SK-N-SH treated with all-trans-retinoic acid at 6 μM for 48 hours (cell line): ENCODE measurements around the gene TLX1.

Source experiments
- CSDC2 ChIP-seq: fragments of 250-450 bp; sonication (Bioruptor Pico); IDR thresholded peaks from 2 replicates; pipeline ENCODE4 v1.5.0; 2020; ENCODE audit warnings: mild to moderate bottlenecking, moderate library complexity
- PPARA ChIP-seq: fragments of 250-450 bp; sonication (Bioruptor Pico); IDR thresholded peaks from 2 replicates; pipeline ENCODE4 v1.5.0; 2020; ENCODE audit warnings: mild to moderate bottlenecking, borderline replicate concordance
- ZFP30 ChIP-seq: fragments of 450-650 bp; formaldehyde crosslinking; IDR thresholded peaks from 2 replicates; pipeline ENCODE4 v1.5.0; 2022; ENCODE audit warnings: mild to moderate bottlenecking, moderate library complexity

GRCh38 chr10:101135141-101136006 is 4.3 kb downstream of the TLX1 start:
- TF ChIP-seq PPARA (CRISPR knock-in tag) (no peak), CSDC2 (CRISPR knock-in tag) (no peak), ZFP30 (CRISPR knock-in tag) (no peak)
